Activated T-helper 17 cell treated with anti-CD3 and anti-CD28 coated beads, Interleukin-2, amount 50 U/mL, for 72 hours (primary cell): ENCODE data around the gene PRC1. TPM values are rescaled to one million over a fixed set of nuclear protein-coding genes. Genes with fewer than 3 reads are reported as not detected.
"Not testable (repeated sequence)": the region's sequence is repeated elsewhere in the genome, so short reads cannot be mapped to it uniquely, and the experiment has no call there.

Experiments used
- ATAC-seq: fragments of 150-1000 bp; cut with Tn5 transposase; replicated peaks from 2 replicates; pipeline ENCODE4 v1.10.0; 2021; ENCODE audit warnings: mild to moderate bottlenecking, moderate library complexity
- H3K27ac Mint-ChIP-seq: one replicate; pipeline ENCODE4 v1.8.0; 2022; ENCODE audit warnings: mixed read lengths
- H3K27me3 Mint-ChIP-seq: one replicate; pipeline ENCODE4 v1.8.0; 2022; ENCODE audit warnings: mixed read lengths
- H3K36me3 Mint-ChIP-seq: one replicate; pipeline ENCODE4 v1.8.0; 2022; ENCODE audit warnings: low read depth, mild to moderate bottlenecking, mixed read lengths
- H3K4me1 Mint-ChIP-seq: one replicate; pipeline ENCODE4 v1.8.0; 2022; ENCODE audit warnings: mixed read lengths
- H3K4me3 Mint-ChIP-seq: one replicate; pipeline ENCODE4 v1.8.0; 2022; ENCODE audit warnings: mild to moderate bottlenecking, mixed read lengths
- H3K9me3 Mint-ChIP-seq: one replicate; pipeline ENCODE4 v1.8.0; 2022; ENCODE audit warnings: mixed read lengths
- total RNA-seq, 2 donors: library from RNA; stranded (reverse); gene quantifications; one replicate each; pipeline ENCODE4 v1.2.3, GENCODE V29; 2022

PRC1 gene
- total RNA-seq, 2 donors from 2014 or later: 133 to 158 TPM

DNA sequence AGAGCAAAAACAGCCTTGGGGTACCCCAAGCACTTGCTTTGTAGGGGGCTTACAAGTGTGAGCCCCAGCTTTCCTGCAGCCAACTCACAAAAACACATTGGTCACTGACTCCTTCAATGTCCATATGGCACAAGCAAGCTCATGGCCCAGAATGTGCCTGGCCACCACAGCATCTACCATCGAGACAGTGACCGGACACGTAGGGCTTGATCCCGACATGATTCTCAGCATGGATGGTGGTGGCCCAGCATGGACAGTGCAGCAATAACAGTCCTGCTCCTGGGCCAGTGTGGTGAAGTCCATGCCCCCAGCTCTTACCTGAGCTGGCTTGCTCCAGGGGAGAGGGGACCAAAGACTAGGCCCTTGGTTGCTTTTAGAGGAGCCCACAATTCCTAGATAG, 53.3 kb downstream of the PRC1 start:
- H3K36me3 Mint-ChIP-seq: peaks cover 95% of the 10 kb centered on the region

DNA sequence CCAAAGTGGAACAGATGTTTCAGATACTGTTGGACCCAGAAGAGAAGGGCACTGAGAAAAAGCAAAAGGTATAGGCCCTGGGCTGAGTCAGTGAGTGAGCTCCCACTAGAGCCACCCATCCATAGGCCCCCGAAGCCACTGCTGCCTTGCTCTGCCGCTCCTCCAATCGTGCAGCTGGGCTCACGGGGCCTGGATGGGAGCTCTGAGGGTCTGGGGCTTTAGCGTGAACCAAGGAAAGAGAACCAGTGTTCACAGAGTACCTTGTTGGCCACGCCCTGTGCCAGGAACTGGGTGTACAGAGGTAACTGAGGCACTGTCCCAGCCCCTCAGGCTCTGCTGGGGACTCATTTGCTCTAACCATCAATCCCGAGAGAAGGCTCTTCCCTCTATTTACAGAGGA, 54.6 kb downstream of the PRC1 start:
- ATAC-seq: no peak
- no peaks in the 10 kb centered on the region for H3K9me3 Mint-ChIP-seq
- no peak overlapping the region for H3K4me3 Mint-ChIP-seq
- peaks cover 86% of the 10 kb centered on the region for H3K36me3 Mint-ChIP-seq
- H3K4me1 Mint-ChIP-seq: peaks cover 12% of the 10 kb centered on the region
- no peak overlapping the region for H3K27ac Mint-ChIP-seq
- no peaks in the 10 kb centered on the region for H3K27me3 Mint-ChIP-seq

More for the DNA sequence above, 53.3 kb downstream of the PRC1 start:
- Mint-ChIP-seq H3K4me3 (no peak overlapping the region), H3K9me3 (no peaks in the 10 kb centered on the region), H3K27ac (no peak overlapping the region), H3K4me1 (peaks cover 11% of the 10 kb centered on the region), H3K27me3 (no peaks in the 10 kb centered on the region)
- no peak for ATAC-seq

DNA sequence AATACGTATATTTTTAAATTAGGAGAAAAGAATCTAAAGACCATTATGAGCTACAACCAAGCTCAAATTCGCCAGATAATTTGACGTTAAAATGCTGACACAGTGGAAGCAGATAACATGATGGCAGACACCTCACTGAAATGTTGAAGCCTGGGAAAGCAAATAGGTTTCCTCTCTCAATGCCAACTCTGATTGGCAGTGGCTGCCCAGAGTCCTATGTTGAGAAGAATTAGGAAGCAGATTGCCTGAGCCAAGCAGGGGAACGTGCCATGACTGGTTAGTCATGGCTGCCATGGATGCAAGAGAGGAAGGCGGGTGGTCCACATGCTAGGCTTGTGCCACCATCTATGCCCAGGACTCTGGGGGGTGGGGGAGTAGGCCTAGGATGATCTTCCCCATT, 56.1 kb downstream of the PRC1 start:
- no peak overlapping the region for H3K4me3 Mint-ChIP-seq
- H3K36me3 Mint-ChIP-seq: peaks cover 71% of the 10 kb centered on the region
- peaks cover 19% of the 10 kb centered on the region for H3K4me1 Mint-ChIP-seq
- no peaks in the 10 kb centered on the region for H3K9me3 Mint-ChIP-seq
- H3K27me3 Mint-ChIP-seq: no peaks in the 10 kb centered on the region
- no peak for ATAC-seq
- H3K27ac Mint-ChIP-seq: no peak overlapping the region

DNA sequence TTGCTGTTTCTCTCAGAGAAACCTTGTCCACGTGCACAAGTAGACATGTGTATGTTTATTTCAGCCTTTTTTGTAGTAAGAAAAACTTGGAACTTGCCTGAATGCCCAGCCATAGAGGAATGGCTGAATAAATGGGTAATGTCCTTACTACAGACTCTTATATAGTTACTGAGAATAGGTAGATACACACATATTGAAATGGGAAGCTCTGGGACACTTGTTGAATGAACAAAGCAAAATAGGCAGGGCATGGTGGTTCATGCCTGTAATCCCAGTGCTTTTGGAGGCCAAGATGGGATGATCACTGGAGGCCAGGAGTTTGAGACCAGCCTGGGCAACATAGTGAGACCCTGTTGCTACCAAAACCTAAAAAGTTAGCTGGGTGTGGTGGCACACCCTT, 57.5 kb downstream of the PRC1 start:
- Mint-ChIP-seq H3K36me3 (peaks cover 58% of the 10 kb centered on the region), H3K27ac (no peak overlapping the region), H3K27me3 (no peaks in the 10 kb centered on the region), H3K9me3 (no peaks in the 10 kb centered on the region), H3K4me3 (peak overlapping the region; percentile 83), H3K4me1 (peaks cover 24% of the 10 kb centered on the region)
- ATAC-seq: no peak

DNA sequence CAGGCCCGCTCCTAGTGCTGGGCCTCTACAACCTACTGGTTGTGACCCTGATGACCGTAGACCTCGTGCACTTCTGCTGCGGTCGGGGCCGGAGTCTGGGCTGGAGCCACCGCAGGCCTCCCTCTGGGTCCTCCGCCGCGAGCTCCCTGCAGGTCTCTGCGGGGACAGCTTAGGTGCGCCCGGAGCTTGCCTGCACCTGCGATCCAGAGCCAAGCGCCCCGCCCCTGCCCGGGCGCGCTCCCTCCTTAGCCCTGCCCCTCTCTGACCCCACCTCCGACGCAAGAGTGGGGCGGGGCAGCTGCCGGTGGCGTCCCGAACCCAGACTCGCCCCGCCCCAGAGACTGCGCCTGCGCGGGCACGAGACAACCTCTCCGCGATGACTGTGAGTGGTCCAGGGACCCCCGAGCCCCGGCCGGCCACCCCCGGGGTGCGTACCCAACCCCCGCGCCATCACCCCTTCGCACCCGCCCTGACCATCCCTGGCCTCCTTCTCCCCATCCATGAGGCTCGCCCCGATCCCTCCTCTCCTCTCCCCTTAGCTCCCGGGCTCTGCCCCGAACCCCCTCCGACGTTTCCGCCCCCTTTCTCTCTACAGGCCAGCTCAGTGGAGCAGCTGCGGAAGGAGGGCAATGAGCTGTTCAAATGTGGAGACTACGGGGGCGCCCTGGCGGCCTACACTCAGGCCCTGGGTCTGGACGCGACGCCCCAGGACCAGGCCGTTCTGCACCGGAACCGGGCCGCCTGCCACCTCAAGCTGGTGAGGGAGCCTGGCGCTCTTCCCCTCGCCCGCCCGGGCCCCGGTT, 59.2 kb downstream of the PRC1 start, which contains the start of gene UNC45A:
Gene UNC45A (plus strand): TSS at position 337 of the 803 bp plus-strand sequence. CDS start 40 bp downstream, at position 377.
- Mint-ChIP-seq H3K4me1 (peaks cover 32% of the 10 kb centered on the region), H3K27ac (peak within 1 kb of the TSS; percentile 92), H3K9me3 (no peaks in the 10 kb centered on the region), H3K36me3 (peaks cover 54% of the 10 kb centered on the region), H3K27me3 (no peaks in the 10 kb centered on the region), H3K4me3 (peak within 1 kb of the TSS; percentile 83)
- peak; percentile 79 for ATAC-seq

DNA sequence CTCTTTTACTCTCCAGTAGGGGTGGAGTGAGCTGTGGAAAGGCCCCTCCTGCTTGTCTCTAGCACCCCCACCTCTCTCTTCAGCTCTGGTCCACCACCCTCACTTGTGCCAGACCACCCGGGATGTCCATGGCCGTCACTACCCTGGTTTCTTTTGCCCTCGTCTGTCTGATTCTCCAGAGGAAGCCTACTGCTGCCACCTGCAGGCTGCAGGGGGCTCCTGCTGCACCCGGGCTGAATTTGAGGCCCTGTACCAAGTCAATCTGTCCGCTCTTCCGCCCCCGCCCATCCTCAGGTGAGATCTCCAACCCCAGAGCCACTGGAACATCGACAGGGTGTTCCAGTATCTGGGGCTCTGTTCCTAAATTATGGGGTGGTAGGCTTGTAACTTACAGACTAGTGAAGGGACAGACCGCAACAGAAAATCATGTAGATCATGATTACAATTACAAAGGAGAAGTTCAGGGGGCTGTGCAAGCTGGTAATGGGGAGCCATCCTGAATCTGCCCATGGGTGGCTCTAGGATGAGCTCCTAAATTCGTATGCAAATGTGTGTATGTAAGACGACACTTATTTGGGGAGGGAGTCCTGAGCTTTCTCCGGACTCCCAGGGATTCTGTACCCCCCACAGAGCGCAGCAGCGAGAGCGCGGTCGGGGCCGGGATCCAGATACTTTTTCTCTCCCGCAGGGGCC, 59.9 kb downstream of the PRC1 start:
- Mint-ChIP-seq H3K36me3 (peaks cover 53% of the 10 kb centered on the region), H3K27ac (no peak overlapping the region), H3K27me3 (no peaks in the 10 kb centered on the region), H3K4me1 (peaks cover 32% of the 10 kb centered on the region), H3K4me3 (peak overlapping the region; percentile 83), H3K9me3 (no peaks in the 10 kb centered on the region)
- peak; percentile 37 for ATAC-seq

DNA sequence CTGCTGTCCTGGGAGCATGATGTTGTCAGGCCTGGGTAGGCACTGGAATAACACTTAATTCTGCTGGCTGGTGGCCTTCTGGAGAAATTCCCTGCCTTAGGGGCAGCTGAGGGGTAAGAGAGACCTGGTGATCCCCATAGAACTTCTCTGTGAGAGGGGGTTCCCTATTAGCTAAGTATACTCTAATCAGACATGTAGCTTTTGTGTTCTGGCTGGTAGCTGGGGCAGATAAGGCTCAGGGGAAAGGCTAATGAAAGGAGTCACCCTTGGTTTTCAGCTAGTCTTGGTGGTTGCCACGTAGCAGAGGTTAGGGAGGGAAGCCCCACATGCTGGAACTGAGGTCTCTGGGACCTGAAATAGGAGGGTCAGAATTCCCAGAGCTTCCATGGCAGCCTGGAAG, 61.0 kb downstream of the PRC1 start:
- Mint-ChIP-seq H3K4me1 (peaks cover 32% of the 10 kb centered on the region), H3K9me3 (no peaks in the 10 kb centered on the region), H3K27me3 (no peaks in the 10 kb centered on the region), H3K36me3 (peaks cover 42% of the 10 kb centered on the region), H3K4me3 (peak overlapping the region; percentile 83), H3K27ac (no peak overlapping the region)
- no peak for ATAC-seq

DNA sequence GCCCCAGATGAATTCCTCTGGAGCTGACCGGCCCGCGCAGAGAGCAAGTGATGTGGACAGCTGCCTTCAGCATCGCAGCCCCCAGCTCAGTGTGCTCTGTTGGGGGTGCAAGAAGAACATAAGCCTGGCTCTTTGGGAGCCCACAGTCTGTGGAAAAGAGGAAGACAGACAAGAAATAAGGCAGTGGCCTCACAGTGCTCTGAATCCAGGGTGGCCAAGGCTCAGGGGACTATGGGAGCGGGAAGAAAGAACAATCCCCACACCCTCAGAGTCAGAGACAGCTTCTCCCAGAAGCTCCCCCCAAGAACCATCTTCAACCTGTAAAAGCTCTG, 61.7 kb downstream of the PRC1 start:
- Mint-ChIP-seq H3K36me3 (peaks cover 35% of the 10 kb centered on the region), H3K4me3 (peak overlapping the region; percentile 83), H3K4me1 (peaks cover 32% of the 10 kb centered on the region), H3K9me3 (no peaks in the 10 kb centered on the region), H3K27me3 (no peaks in the 10 kb centered on the region), H3K27ac (no peak overlapping the region)
- no peak for ATAC-seq

DNA sequence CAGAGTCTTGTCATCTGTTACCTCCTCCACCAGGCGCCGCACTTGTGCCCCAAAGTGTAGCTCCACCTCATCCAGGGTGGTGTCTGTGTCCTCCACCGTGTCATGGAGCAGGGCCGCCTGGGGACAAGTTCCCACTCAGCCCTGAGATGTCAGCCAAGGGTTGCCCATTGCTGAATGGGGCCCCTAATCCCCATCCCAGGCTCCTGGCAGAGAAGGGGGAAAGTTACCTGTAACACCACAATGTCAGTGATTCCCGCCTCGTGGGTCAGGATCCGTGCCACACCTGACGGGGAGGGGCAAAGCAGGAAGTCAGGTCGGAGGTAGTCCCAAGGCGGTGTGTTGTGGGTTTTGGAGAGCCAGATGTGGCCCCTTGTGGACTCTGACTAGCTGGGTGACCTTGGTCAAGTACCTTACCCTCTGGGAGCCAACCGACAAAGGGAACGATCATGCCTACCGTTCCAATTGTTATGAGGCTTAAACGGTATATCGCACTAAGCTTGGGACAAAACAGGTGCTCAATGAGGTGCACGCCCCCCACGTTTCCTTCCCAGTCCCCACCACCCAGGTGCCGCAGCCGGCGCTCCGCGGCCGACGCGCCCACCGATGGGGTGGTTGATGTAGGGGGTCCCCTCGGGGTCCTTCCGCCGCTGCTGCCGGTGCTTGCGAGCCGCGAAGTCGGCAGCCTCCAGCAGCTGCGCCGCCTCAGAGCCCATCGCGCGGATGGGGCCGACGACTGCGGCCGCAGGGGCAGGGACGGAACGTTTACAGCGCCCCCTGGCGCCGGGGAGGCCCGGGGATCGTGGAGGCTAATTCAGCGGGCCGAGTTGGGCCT, 62.3 kb downstream of the PRC1 start, which contains the start of gene HDDC3:
Gene HDDC3 (minus strand): TSS at position 722 of the 832 bp plus-strand sequence. CDS start 9 bp downstream, at position 713.
- H3K36me3 Mint-ChIP-seq: peaks cover 34% of the 10 kb centered on the region
- no peaks in the 10 kb centered on the region for H3K27me3 Mint-ChIP-seq
- peak; percentile 65 for ATAC-seq
- H3K4me3 Mint-ChIP-seq: peak within 1 kb of the TSS; percentile 83
- no peaks in the 10 kb centered on the region for H3K9me3 Mint-ChIP-seq
- peaks cover 31% of the 10 kb centered on the region for H3K4me1 Mint-ChIP-seq
- H3K27ac Mint-ChIP-seq: peak within 1 kb of the TSS; percentile 98

DNA sequence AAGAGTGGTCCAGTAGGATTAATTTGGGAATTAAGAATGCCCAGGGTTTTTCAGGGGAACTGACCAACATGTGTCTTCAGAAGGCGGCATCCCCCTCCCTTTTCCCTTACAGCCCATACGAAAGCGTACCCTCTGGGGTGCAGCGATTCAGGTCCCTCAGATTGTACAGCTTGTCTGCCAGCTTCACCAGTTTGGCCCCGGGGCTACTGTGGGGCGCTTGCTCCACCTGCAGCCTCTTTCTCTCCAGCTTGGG, 62.8 kb downstream of the PRC1 start:
- H3K36me3 Mint-ChIP-seq: peaks cover 28% of the 10 kb centered on the region
- peak overlapping the region; percentile 83 for H3K4me3 Mint-ChIP-seq
- no peaks in the 10 kb centered on the region for H3K27me3 Mint-ChIP-seq
- peak overlapping the region; percentile 98 for H3K27ac Mint-ChIP-seq
- no peak for ATAC-seq
- no peaks in the 10 kb centered on the region for H3K9me3 Mint-ChIP-seq
- peaks cover 26% of the 10 kb centered on the region for H3K4me1 Mint-ChIP-seq

DNA sequence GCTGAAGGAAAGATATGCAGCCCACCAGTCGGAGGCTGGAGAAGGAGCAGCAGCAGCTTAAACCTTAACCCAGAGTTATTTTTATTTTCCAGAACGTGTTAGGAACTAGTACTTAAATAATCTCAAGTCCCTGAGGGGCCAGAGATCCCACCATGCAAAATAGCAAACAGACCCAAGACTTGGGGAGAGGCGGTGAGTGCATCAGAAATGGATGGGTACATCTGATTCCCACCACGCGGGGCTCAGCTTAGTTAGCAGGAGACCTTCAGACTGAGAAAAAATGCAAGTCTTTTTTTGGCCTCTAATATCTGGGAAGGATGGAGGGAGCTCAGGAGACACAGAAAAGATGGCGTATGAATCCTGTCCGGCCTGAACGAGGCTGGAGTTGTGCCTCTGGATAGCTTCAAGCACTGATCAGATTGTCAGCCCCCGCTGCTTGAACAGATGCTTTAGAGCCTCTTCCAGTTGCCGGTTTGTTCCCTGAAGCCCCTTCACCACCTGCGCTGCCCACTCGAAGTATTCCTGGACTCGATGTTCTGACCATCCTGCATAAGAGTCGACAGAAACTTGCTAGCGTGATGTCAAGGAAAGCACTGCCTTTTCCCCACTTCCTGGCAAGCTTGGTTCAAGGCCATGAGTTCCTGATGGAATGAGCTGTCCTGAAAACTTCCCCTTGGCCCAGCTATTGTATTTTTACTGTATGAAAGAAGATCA, 63.3 kb downstream of the PRC1 start:
- Mint-ChIP-seq H3K27me3 (no peaks in the 10 kb centered on the region), H3K36me3 (peaks cover 24% of the 10 kb centered on the region), H3K4me3 (peak overlapping the region; percentile 83), H3K4me1 (peaks cover 21% of the 10 kb centered on the region), H3K27ac (peak overlapping the region; percentile 98), H3K9me3 (no peaks in the 10 kb centered on the region)
- ATAC-seq: no peak

DNA sequence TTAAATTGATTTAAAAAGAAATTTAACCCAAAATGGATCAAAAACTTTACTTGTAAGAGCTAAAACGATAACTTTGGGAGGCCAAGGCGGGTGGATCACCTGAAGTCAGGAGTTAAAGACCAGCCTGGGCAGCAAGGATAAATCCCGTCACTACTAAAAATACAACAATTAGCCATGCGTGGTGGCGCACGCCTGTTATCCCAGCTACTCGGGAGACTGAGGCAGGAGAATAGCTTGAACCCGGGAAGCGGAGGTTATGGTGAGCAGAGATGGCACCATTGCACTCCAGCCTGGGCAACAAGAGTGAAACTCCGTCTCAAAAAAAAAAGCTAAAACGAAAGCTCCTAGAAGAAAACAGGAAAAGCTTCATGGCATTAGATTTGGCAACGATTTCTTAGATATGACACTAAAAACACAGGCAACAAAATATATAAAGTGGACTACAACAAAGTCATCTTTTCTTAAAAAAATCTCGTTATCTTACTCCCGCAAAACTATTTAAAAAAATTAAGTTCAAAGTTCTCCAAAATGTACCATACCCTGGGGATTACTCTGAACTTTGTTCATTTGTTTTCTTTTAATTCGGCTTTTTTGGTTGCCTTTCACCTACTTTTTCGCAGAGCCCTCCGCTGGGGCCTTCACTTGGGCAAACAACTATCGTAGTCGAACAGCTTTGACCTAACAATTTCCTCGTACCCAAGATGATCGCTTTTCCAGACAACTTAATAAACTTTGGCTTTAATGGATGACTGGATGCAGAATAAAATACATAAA, 64.9 kb downstream of the PRC1 start:
- H3K4me1 Mint-ChIP-seq: peaks cover 24% of the 10 kb centered on the region
- peak overlapping the region; percentile 98 for H3K27ac Mint-ChIP-seq
- no peaks in the 10 kb centered on the region for H3K9me3 Mint-ChIP-seq
- peaks cover 21% of the 10 kb centered on the region for H3K36me3 Mint-ChIP-seq
- no peaks in the 10 kb centered on the region for H3K27me3 Mint-ChIP-seq
- peak overlapping the region; percentile 83 for H3K4me3 Mint-ChIP-seq
- no peak for ATAC-seq

DNA sequence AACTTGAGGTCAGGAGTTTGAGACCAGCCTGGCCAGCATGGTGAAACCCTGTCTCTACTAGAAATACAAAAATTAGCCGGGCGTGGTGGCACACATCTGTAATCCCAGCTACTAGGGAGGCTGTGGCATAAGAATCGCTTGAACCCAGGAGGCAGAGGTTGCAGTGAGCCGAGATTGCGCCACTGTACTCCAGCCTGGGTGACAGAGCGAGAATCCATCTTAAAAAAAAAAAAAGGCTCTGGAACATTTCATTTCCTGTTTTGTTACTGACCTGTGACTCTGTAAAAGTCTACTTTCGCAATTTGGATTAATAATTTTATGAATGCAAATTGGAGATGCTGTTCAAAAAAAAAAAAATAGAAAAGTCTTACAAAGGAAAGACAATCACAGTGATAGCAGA, 66.2 kb downstream of the PRC1 start:
- ATAC-seq, H3K9me3 Mint-ChIP-seq, H3K27me3 Mint-ChIP-seq: not testable (repeated sequence)
- Mint-ChIP-seq H3K4me3 (peak overlapping the region; percentile 83), H3K36me3 (peaks cover 21% of the 10 kb centered on the region), H3K4me1 (peaks cover 26% of the 10 kb centered on the region), H3K27ac (peak overlapping the region; percentile 22)
